ENCODE measurements around the gene PLGRKT. TPM values are rescaled to one million over a fixed set of nuclear protein-coding genes. Genes with fewer than 3 reads are reported as not detected.

The PLGRKT gene
- total RNA-seq, 1 experiment from 2014 or later = 5.0 TPM

GRCh38 chr9:5453673-5454072 is 15.9 kb upstream of the PLGRKT start:
- ChIA-PET POLR2A (no interaction called here), CTCF (no interaction called here)
- H3K36me3 Mint-ChIP-seq (ENCODE audit: insufficient read depth, unreplicated experiment) = peaks cover 6% of the 10 kb centered on the region
- H3K4me3 Mint-ChIP-seq (ENCODE audit: unreplicated experiment) = no peak overlapping the region
- H3K4me1 ChIP-seq = no peaks in the 10 kb centered on the region
- H3K36me3 ChIP-seq (ENCODE audit: control insufficient read depth, insufficient read depth, low read length) = no peaks in the 10 kb centered on the region
- no peaks in the 10 kb centered on the region for H3K4me1 Mint-ChIP-seq (ENCODE audit: low read depth, unreplicated experiment)
- TF ChIP-seq, protein P1, sequence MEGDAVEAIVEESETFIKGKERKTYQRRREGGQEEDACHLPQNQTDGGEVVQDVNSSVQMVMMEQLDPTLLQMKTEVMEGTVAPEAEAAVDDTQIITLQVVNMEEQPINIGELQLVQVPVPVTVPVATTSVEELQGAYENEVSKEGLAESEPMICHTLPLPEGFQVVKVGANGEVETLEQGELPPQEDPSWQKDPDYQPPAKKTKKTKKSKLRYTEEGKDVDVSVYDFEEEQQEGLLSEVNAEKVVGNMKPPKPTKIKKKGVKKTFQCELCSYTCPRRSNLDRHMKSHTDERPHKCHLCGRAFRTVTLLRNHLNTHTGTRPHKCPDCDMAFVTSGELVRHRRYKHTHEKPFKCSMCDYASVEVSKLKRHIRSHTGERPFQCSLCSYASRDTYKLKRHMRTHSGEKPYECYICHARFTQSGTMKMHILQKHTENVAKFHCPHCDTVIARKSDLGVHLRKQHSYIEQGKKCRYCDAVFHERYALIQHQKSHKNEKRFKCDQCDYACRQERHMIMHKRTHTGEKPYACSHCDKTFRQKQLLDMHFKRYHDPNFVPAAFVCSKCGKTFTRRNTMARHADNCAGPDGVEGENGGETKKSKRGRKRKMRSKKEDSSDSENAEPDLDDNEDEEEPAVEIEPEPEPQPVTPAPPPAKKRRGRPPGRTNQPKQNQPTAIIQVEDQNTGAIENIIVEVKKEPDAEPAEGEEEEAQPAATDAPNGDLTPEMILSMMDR (IDR thresholded peaks at IDR 0.05; ENCODE audit: insufficient read depth in 1 of 2, low read depth in 1 of 2, low read length in 1 of 2, severe bottlenecking in 1 of 2, unreplicated experiment in 1 of 2) = no peak
- H3K27ac Mint-ChIP-seq (ENCODE audit: unreplicated experiment) = no peak overlapping the region
- H3K27me3 ChIP-seq (replicated peaks; ENCODE audit: control insufficient read depth, insufficient read depth, low read length) = no peaks in the 10 kb centered on the region
- no peaks in the 10 kb centered on the region for H3K27me3 Mint-ChIP-seq (ENCODE audit: insufficient read depth, unreplicated experiment)
- no TSS peak for BruUV-seq (replicated peaks)
- H3K9me3 ChIP-seq = no peaks in the 10 kb centered on the region
- intact Hi-C loops (cut with micrococcal nuclease; ENCODE audit: unreplicated experiment) = no loop called here
- no peak overlapping the region for H3K4me3 ChIP-seq (ENCODE audit: low read depth, low read length)
- DNase-seq = no peak
- H3K9me3 Mint-ChIP-seq (ENCODE audit: unreplicated experiment) = no peaks in the 10 kb centered on the region

GRCh38 chr9:5453004-5453403 is 15.3 kb upstream of the PLGRKT start:
- Mint-ChIP-seq H3K4me1 (ENCODE audit: low read depth, unreplicated experiment) (no peaks in the 10 kb centered on the region), H3K36me3 (ENCODE audit: insufficient read depth, unreplicated experiment) (peaks cover 6% of the 10 kb centered on the region), H3K4me3 (ENCODE audit: unreplicated experiment) (no peak overlapping the region), H3K9me3 (ENCODE audit: unreplicated experiment) (no peaks in the 10 kb centered on the region), H3K27me3 (ENCODE audit: insufficient read depth, unreplicated experiment) (peaks cover 3% of the 10 kb centered on the region), H3K27ac (ENCODE audit: unreplicated experiment) (no peak overlapping the region)
- ChIA-PET CTCF (no interaction called here), POLR2A (no interaction called here)
- no TSS peak for BruUV-seq (replicated peaks)
- no peaks in the 10 kb centered on the region for H3K4me1 ChIP-seq
- H3K4me3 ChIP-seq (ENCODE audit: low read depth, low read length) = no peak overlapping the region
- no peaks in the 10 kb centered on the region for H3K36me3 ChIP-seq (ENCODE audit: control insufficient read depth, insufficient read depth, low read length)
- no peaks in the 10 kb centered on the region for H3K27me3 ChIP-seq (replicated peaks; ENCODE audit: control insufficient read depth, insufficient read depth, low read length)
- DNase-seq = no peak
- TF ChIP-seq, protein P1 (IDR thresholded peaks at IDR 0.05; ENCODE audit: insufficient read depth in 1 of 2, low read depth in 1 of 2, low read length in 1 of 2, severe bottlenecking in 1 of 2, unreplicated experiment in 1 of 2) = no peak
- no peaks in the 10 kb centered on the region for H3K9me3 ChIP-seq
- intact Hi-C loops (cut with micrococcal nuclease; ENCODE audit: unreplicated experiment) = no loop called here

DNA sequence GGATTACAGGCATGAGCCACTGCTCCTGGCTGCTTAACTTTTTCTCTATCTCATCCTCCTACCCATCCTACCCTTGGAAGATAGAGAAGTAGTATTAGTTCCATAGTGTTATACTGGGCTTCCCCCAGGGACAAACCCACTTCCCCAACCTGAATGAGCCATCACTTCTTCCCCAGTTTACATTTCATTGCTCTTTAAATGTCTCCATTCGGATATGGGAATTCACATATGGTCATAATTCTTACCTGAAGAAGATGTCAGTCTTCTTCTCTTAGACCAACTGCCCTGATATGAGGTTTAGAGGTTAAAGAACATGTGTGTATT is 14.5 kb upstream of the PLGRKT start:
- Mint-ChIP-seq H3K36me3 (ENCODE audit: insufficient read depth, unreplicated experiment) (peaks cover 6% of the 10 kb centered on the region), H3K27ac (ENCODE audit: unreplicated experiment) (no peak overlapping the region), H3K4me1 (ENCODE audit: low read depth, unreplicated experiment) (no peaks in the 10 kb centered on the region), H3K4me3 (ENCODE audit: unreplicated experiment) (no peak overlapping the region), H3K9me3 (ENCODE audit: unreplicated experiment) (no peaks in the 10 kb centered on the region), H3K27me3 (ENCODE audit: insufficient read depth, unreplicated experiment) (peaks cover 3% of the 10 kb centered on the region)
- H3K27me3 ChIP-seq (replicated peaks; ENCODE audit: control insufficient read depth, insufficient read depth, low read length) = no peaks in the 10 kb centered on the region
- no peaks in the 10 kb centered on the region for H3K9me3 ChIP-seq
- intact Hi-C loops (cut with micrococcal nuclease; ENCODE audit: unreplicated experiment) = no loop called here
- no peak for DNase-seq
- TF ChIP-seq, protein P1 (IDR thresholded peaks at IDR 0.05; ENCODE audit: insufficient read depth in 1 of 2, low read depth in 1 of 2, low read length in 1 of 2, severe bottlenecking in 1 of 2, unreplicated experiment in 1 of 2) = no peak
- no TSS peak for BruUV-seq (replicated peaks)
- POLR2A ChIA-PET = no interaction called here
- H3K36me3 ChIP-seq (ENCODE audit: control insufficient read depth, insufficient read depth, low read length) = no peaks in the 10 kb centered on the region
- no peaks in the 10 kb centered on the region for H3K4me1 ChIP-seq
- H3K4me3 ChIP-seq (ENCODE audit: low read depth, low read length) = no peak overlapping the region
- CTCF ChIA-PET = no interaction called here
